Hepatocyte (in vitro differentiated cells): Measurements from ENCODE around the gene CYS1. TPM values are rescaled to one million over a fixed set of nuclear protein-coding genes. Genes with fewer than 3 reads are reported as not detected.
A peak's percentile ranks its signal among the peaks of the same experiment; 100 is the strongest.

Experiments
- DNase-seq: peaks from one replicate; pipeline ENCODE4 v3.0.0-alpha.2; 2016; ENCODE audit warnings: low spot score
- H2AFZ ChIP-seq: fragments of 200-600 bp; sonication (generic); 2 replicates; pipeline ENCODE4 v1.6.0; 2016; ENCODE audit warnings: antibody characterized with exemption, mild to moderate bottlenecking
- H3K27ac ChIP-seq: fragments of 200-600 bp; sonication (generic); 2 replicates; pipeline ENCODE4 v1.5.1; 2016; ENCODE audit warnings: mild to moderate bottlenecking
- H3K27me3 ChIP-seq: fragments of 200-600 bp; sonication (generic); 2 replicates; pipeline ENCODE4 v1.6.1; 2016
- H3K36me3 ChIP-seq: fragments of 200-600 bp; sonication (generic); replicated peaks from 2 replicates; pipeline ENCODE4 v1.5.1; 2016; ENCODE audit warnings: low read depth; ENCODE audit not compliant: insufficient read depth
- H3K4me1 ChIP-seq: fragments of 200-600 bp; sonication (generic); 2 replicates; pipeline ENCODE4 v1.5.1; 2016; ENCODE audit warnings: mild to moderate bottlenecking, moderate library complexity; ENCODE audit not compliant: insufficient read depth
- H3K4me2 ChIP-seq: fragments of 200-600 bp; sonication (generic); 2 replicates; pipeline ENCODE4 v1.6.0; 2016
- H3K4me3 ChIP-seq: fragments of 200-600 bp; sonication (generic); 2 replicates; pipeline ENCODE4 v1.5.1; 2016; ENCODE audit warnings: mild to moderate bottlenecking
- H3K79me2 ChIP-seq: fragments of 200-600 bp; sonication (generic); 2 replicates; pipeline ENCODE4 v1.6.0; 2017; ENCODE audit warnings: mild to moderate bottlenecking
- H3K9me2 ChIP-seq: fragments of 200-600 bp; sonication (generic); replicated peaks from 2 replicates; pipeline ENCODE4 v1.6.0; 2017; ENCODE audit warnings: mild to moderate bottlenecking; ENCODE audit not compliant: insufficient read depth
- H3K9me3 ChIP-seq: fragments of 200-600 bp; sonication (generic); 2 replicates; pipeline ENCODE4 v1.5.1; 2016; ENCODE audit warnings: low read depth, mild to moderate bottlenecking
- H4K20me1 ChIP-seq: fragments of 200-600 bp; sonication (generic); 2 replicates; pipeline ENCODE4 v1.6.0; 2016; ENCODE audit warnings: mild to moderate bottlenecking; ENCODE audit not compliant: insufficient read depth, poor library complexity, severe bottlenecking
- EZH2 ChIP-seq: fragments of 200-600 bp; sonication (generic); IDR thresholded peaks from 2 replicates; pipeline ENCODE4 v1.6.1; 2016; ENCODE audit warnings: antibody characterized with exemption, mild to moderate bottlenecking, borderline replicate concordance
- EZH2phosphoT487 ChIP-seq: fragments of 200-600 bp; sonication (generic); IDR thresholded peaks from one replicate; pipeline ENCODE4 v1.6.1; 2018; ENCODE audit warnings: antibody characterized with exemption, mild to moderate bottlenecking, low read depth, moderate library complexity; ENCODE audit not compliant: unreplicated experiment, severe bottlenecking
- WGBS: methylation state at CpG from one replicate; pipeline ENCODE4 v1.1.6; 2016; ENCODE audit warnings: low lambda C conversion rate; ENCODE audit errors: missing lambda C conversion rate; 5-methylcytosine and 5-hydroxymethylcytosine counted together
- polyA plus RNA-seq: library from polyadenylated mRNA; unstranded; fragments of >200 nt; fragmentation: Nextera tagmentation; extraction: Ambion mirVana; gene quantifications from 2 replicates; pipeline ENCODE4 v1.2.1, GENCODE V29; 2016
- total RNA-seq: library from RNA; depleted of rRNA; stranded (reverse); fragments of >200 nt; gene quantifications from 2 replicates; pipeline ENCODE4 v1.2.3, GENCODE V29; 2014
- TF ChIP-seq, protein P1 (sequence below): fragments of 200-600 bp; sonication (generic); IDR thresholded peaks from 2 replicates; pipeline ENCODE4 v1.5.1; 2016; ENCODE audit warnings: antibody characterized with exemption, mild to moderate bottlenecking; ENCODE audit not compliant: poor library complexity

CYS1 gene
- total and polyA plus RNA-seq, 2 experiments from 2014 or later: 2.7 to 2.9 TPM

DNA sequence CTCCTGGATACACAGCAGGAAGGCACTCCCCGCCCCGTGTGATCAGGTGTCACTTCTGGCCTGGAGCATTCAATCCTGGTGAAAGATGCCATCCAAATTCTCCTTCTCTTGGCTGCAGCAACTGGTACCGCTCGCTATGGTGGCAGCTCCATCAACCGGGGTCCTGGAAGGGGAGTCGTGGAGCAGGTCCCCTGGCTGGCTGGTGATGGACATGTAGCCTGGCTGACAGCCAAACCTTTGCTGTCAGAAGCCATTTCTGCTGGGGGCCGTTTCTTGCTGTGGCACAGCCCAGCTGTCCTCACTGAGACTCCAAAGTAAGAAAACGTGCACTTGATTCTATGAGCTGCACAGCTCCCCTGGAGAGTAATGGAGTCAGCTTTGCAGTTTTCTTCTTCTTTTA lies 7.1 kb upstream of the CYS1 start:
- 83% methylated on average over 8 of the region's 8 CpGs for WGBS
- H3K27me3 ChIP-seq: peaks cover 20% of the 10 kb centered on the region

DNA sequence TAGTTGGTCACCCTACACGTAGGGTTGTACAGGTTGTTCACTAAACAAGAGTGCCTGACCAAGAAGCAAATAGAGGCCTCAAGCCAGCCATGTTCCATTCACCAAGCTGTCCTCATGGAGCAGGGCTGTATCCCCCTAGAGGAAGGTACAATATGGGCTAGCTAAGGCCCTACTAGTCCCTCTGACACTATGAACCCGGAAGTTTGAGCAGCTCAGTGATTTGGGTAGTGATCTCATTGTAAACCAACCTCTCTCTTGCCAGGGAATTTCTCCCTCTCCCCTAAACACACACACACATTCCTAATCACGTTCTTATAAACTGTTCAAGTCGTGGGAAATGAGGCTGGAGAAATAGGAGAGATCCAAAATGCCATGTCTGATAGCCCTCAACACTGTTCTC lies 6.7 kb upstream of the CYS1 start:
- WGBS: 64% methylated on average over 4 of the region's 4 CpGs
- H3K4me2 ChIP-seq: no peak overlapping the region
- TF ChIP-seq EZH2: no peak
- no peak for TF ChIP-seq EZH2phosphoT487
- TF ChIP-seq, protein P1, sequence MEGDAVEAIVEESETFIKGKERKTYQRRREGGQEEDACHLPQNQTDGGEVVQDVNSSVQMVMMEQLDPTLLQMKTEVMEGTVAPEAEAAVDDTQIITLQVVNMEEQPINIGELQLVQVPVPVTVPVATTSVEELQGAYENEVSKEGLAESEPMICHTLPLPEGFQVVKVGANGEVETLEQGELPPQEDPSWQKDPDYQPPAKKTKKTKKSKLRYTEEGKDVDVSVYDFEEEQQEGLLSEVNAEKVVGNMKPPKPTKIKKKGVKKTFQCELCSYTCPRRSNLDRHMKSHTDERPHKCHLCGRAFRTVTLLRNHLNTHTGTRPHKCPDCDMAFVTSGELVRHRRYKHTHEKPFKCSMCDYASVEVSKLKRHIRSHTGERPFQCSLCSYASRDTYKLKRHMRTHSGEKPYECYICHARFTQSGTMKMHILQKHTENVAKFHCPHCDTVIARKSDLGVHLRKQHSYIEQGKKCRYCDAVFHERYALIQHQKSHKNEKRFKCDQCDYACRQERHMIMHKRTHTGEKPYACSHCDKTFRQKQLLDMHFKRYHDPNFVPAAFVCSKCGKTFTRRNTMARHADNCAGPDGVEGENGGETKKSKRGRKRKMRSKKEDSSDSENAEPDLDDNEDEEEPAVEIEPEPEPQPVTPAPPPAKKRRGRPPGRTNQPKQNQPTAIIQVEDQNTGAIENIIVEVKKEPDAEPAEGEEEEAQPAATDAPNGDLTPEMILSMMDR: no peak
- no peak for DNase-seq
- H3K36me3 ChIP-seq: no peaks in the 10 kb centered on the region
- H3K27me3 ChIP-seq: peaks cover 22% of the 10 kb centered on the region
- H3K9me2 ChIP-seq: no peaks in the 10 kb centered on the region
- no peak overlapping the region for H3K27ac ChIP-seq
- H3K79me2 ChIP-seq: no peaks in the 10 kb centered on the region
- H4K20me1 ChIP-seq: no peaks in the 10 kb centered on the region
- H3K4me3 ChIP-seq: no peak overlapping the region
- H2AFZ ChIP-seq: no peak overlapping the region
- H3K4me1 ChIP-seq: peaks cover 5% of the 10 kb centered on the region
- no peaks in the 10 kb centered on the region for H3K9me3 ChIP-seq

More for the DNA sequence above, 7.1 kb upstream of the CYS1 start:
- H3K4me2 ChIP-seq: no peak overlapping the region
- TF ChIP-seq, protein P1: no peak
- no peak for TF ChIP-seq EZH2phosphoT487
- TF ChIP-seq EZH2: no peak
- no peaks in the 10 kb centered on the region for H3K9me3 ChIP-seq
- peaks cover 5% of the 10 kb centered on the region for H3K4me1 ChIP-seq
- H2AFZ ChIP-seq: no peak overlapping the region
- H3K36me3 ChIP-seq: no peaks in the 10 kb centered on the region
- DNase-seq: peak; percentile 6
- H3K79me2 ChIP-seq: no peaks in the 10 kb centered on the region
- no peak overlapping the region for H3K4me3 ChIP-seq
- H3K27ac ChIP-seq: no peak overlapping the region
- H4K20me1 ChIP-seq: no peaks in the 10 kb centered on the region
- no peaks in the 10 kb centered on the region for H3K9me2 ChIP-seq

DNA sequence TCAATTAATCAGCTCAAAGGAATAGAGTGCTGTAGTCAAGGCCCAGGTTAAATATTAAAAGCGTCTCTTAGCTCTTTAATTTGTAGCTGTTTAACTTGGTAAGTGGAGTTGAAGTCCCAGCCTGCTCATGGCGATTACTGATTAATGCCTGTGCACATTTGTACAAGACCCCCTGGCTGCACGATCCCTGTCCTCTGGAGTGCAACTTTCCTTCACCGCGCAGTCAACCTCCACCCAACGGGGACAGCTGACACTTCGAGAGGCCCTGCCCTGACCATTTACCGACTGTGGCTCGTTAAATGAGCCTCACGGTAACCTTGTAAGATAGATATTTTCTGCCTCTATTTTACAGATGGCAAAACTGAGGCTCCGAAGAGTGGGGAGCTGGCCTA lies 5.5 kb upstream of the CYS1 start:
- WGBS: 62% methylated on average over 11 of the region's 11 CpGs
- Histone ChIP-seq H3K27me3 (peaks cover 33% of the 10 kb centered on the region), H3K79me2 (no peaks in the 10 kb centered on the region), H3K4me3 (no peak overlapping the region), H3K9me3 (no peaks in the 10 kb centered on the region), H3K36me3 (no peaks in the 10 kb centered on the region), H3K27ac (no peak overlapping the region), H3K9me2 (no peaks in the 10 kb centered on the region), H3K4me1 (peaks cover 6% of the 10 kb centered on the region), H4K20me1 (no peaks in the 10 kb centered on the region), H2AFZ (no peak overlapping the region), H3K4me2 (no peak overlapping the region)
- peak; percentile 7 for DNase-seq
- TF ChIP-seq EZH2 (no peak), EZH2phosphoT487 (no peak)
- TF ChIP-seq, protein P1: no peak

DNA sequence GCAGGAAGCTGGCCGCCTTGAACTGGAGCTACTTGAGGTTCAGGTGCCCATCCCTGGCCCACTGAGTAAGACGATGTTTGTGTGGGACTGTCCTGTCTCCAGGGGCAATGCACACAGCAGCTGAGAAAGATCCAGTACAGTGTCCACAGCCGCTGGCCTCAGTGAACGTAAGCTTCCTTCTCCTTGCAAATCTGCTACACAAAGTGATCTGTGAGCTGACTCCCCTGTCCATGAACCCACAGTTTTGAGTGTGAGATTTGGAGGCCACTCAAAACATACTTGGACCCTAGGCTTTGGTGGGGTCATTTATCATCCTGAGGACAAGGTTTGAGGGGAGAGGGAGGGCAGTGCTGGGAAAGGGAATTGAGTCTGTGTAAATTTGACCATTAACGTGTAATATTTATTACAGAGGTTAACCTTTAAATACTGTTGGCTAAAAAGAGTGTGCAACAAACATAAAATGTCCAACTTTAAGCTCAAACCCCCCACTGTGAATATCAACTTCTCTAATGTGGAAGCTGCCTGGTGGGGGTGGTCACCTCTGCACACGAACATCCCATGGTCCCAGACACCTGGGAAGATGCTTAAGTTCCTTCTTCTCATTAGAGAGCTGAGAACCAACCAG lies 4.9 kb upstream of the CYS1 start:
- H3K79me2 ChIP-seq: no peaks in the 10 kb centered on the region
- H2AFZ ChIP-seq: no peak overlapping the region
- H3K36me3 ChIP-seq: no peaks in the 10 kb centered on the region
- no peak overlapping the region for H3K4me3 ChIP-seq
- H3K9me3 ChIP-seq: no peaks in the 10 kb centered on the region
- H3K4me2 ChIP-seq: no peak overlapping the region
- peaks cover 10% of the 10 kb centered on the region for H3K4me1 ChIP-seq
- H4K20me1 ChIP-seq: no peaks in the 10 kb centered on the region
- 70% methylated on average over 6 of the region's 6 CpGs for WGBS
- DNase-seq: peak; percentile 3
- peaks cover 37% of the 10 kb centered on the region for H3K27me3 ChIP-seq
- TF ChIP-seq EZH2 (no peak), EZH2phosphoT487 (no peak)
- TF ChIP-seq, protein P1: no peak
- H3K9me2 ChIP-seq: no peaks in the 10 kb centered on the region
- no peak overlapping the region for H3K27ac ChIP-seq
